Measurements from ENCODE around the gene PAQR4.

Gene PAQR4

GRCh38 chr16:2981177-2981898 lies 12.2 kb downstream of the PAQR4 start:
- no peak for DNase-seq

- DNase-seq, result no peak
Measured at GRCh38 chr16:2981899-2982250, 12.7 kb downstream of the PAQR4 start.

- no peak for DNase-seq
Measured at GRCh38 chr16:2982402-2982801, 13.3 kb downstream of the PAQR4 start.

- DNase-seq, result peak; percentile 85
Measured at GRCh38 chr16:2983706-2984136, 14.6 kb downstream of the PAQR4 start.

GRCh38 chr16:2985462-2985861 lies 16.3 kb downstream of the PAQR4 start:
- no peak for DNase-seq

- no peak for DNase-seq
Measured at GRCh38 chr16:2985893-2986355, 16.8 kb downstream of the PAQR4 start.

GRCh38 chr16:2986623-2987188 lies 17.6 kb downstream of the PAQR4 start:
- DNase-seq, result no peak

- DNase-seq, result no peak
Measured at GRCh38 chr16:2987286-2987685, 18.1 kb downstream of the PAQR4 start.

- DNase-seq, result no peak
Measured at GRCh38 chr16:2987833-2988232, 18.7 kb downstream of the PAQR4 start.

GRCh38 chr16:2988590-2989099 lies 19.5 kb downstream of the PAQR4 start:
- DNase-seq, result no peak

- DNase-seq, result no peak
Measured at GRCh38 chr16:2990891-2991290, 21.7 kb downstream of the PAQR4 start.

- DNase-seq, result no peak
Measured at GRCh38 chr16:2991566-2992261, 22.6 kb downstream of the PAQR4 start.

GRCh38 chr16:2992383-2993081 lies 23.4 kb downstream of the PAQR4 start:
- no peak for DNase-seq

- DNase-seq, result no peak
Measured at GRCh38 chr16:2996298-2996697, 27.1 kb downstream of the PAQR4 start.

GRCh38 chr16:2999929-3000328 lies 30.8 kb downstream of the PAQR4 start:
- DNase-seq, result no peak

GRCh38 chr16:3000540-3000939 lies 31.4 kb downstream of the PAQR4 start:
- no peak for DNase-seq

GRCh38 chr16:3001316-3001715 lies 32.2 kb downstream of the PAQR4 start:
- no peak for DNase-seq

GRCh38 chr16:3003582-3004270 lies 34.6 kb downstream of the PAQR4 start:
- peak; percentile 97 for DNase-seq

- no peak for DNase-seq
Measured at GRCh38 chr16:3004319-3004718, 35.2 kb downstream of the PAQR4 start.

- DNase-seq, result no peak
Measured at GRCh38 chr16:3004781-3005284, 35.7 kb downstream of the PAQR4 start.

GRCh38 chr16:3007059-3007956 lies 38.2 kb downstream of the PAQR4 start:
- DNase-seq, result no peak

Measured in kidney glomerular epithelial cell (primary cell).